Vagina (tissue), 2 donors: ENCODE results near the gene PDZD4. TPM values are rescaled to one million over a fixed set of nuclear protein-coding genes. Genes with fewer than 3 reads are reported as not detected.

Experiments used
- DNase-seq, 2 donors: peaks; one replicate each; pipeline ENCODE4 v3.0.0-alpha.2; 2017; ENCODE audit errors: extremely low spot score in 2 of 2
- H3K27ac ChIP-seq: fragments of 200-600 bp; sonication (generic); one replicate; pipeline ENCODE4 v1.5.1; 2019
- H3K27me3 ChIP-seq: fragments of 200-600 bp; sonication (generic); one replicate; pipeline ENCODE4 v1.5.1; 2019
- H3K36me3 ChIP-seq, 2 donors: fragments of 200-600 bp; sonication (generic); one replicate each; pipeline ENCODE4 v1.5.1; 2017 to 2019
- H3K4me1 ChIP-seq: fragments of 200-600 bp; sonication (generic); one replicate; pipeline ENCODE4 v1.5.1; 2019
- H3K4me3 ChIP-seq, 2 donors: fragments of 200-600 bp; sonication (generic); 1 replicate in 1 of 2; 2 replicates in 1 of 2; pipeline ENCODE4 v1.5.1; 2016 to 2019
- H3K9me3 ChIP-seq: fragments of 200-600 bp; sonication (generic); one replicate; pipeline ENCODE4 v1.5.1; 2019
- POLR2A ChIP-seq, 2 donors: fragments of 450-650 bp; IDR thresholded peaks; one replicate each; pipeline ENCODE4 v1.6.1; 2017; ENCODE audit warnings: antibody characterized with exemption in 2 of 2, mild to moderate bottlenecking in 2 of 2, moderate library complexity in 2 of 2
- POLR2AphosphoS5 ChIP-seq, 2 donors: sonication (generic); formaldehyde crosslinking; IDR thresholded peaks; one replicate each; pipeline ENCODE4 v1.9.0; 2017; ENCODE audit warnings: antibody characterized with exemption in 2 of 2, mild to moderate bottlenecking in 2 of 2, low read depth in 1 of 2; ENCODE audit not compliant: insufficient read depth in 1 of 2
- intact Hi-C: fragments of 100-400 bp; cut with DNase I; formaldehyde crosslinking; loops from one replicate; pipeline ENCODE4 v1.15.1; 2023
- total RNA-seq: library from RNA; depleted of rRNA; stranded (reverse); fragments of >200 nt; gene quantifications from one replicate; pipeline ENCODE4 v1.2.3, GENCODE V29; 2016
- TF ChIP-seq, protein P1 (sequence below), 3 experiments: fragments of 450-650 bp in 2 of 3; fragments of 200-600 bp in 1 of 3; sonication (generic) in 1 of 3; IDR thresholded peaks; one replicate each; pipeline ENCODE4 v1.5.1; 2017 to 2019; ENCODE audit warnings: antibody characterized with exemption in 3 of 3, mild to moderate bottlenecking in 2 of 3, moderate library complexity in 2 of 3

PDZD4 gene
- total RNA-seq, 1 donor from 2014 or later = 10.3 TPM

- DNase-seq = no peak
- Histone ChIP-seq H3K9me3 (no peaks in the 10 kb centered on the region), H3K27ac (no peak overlapping the region), H3K4me1 (no peaks in the 10 kb centered on the region), H3K4me3 (no peak overlapping the region), H3K27me3 (no peaks in the 10 kb centered on the region), H3K36me3 (no peaks in the 10 kb centered on the region)
- TF ChIP-seq POLR2A (IDR thresholded peaks at IDR 0.05) = no peak
- TF ChIP-seq, protein P1, sequence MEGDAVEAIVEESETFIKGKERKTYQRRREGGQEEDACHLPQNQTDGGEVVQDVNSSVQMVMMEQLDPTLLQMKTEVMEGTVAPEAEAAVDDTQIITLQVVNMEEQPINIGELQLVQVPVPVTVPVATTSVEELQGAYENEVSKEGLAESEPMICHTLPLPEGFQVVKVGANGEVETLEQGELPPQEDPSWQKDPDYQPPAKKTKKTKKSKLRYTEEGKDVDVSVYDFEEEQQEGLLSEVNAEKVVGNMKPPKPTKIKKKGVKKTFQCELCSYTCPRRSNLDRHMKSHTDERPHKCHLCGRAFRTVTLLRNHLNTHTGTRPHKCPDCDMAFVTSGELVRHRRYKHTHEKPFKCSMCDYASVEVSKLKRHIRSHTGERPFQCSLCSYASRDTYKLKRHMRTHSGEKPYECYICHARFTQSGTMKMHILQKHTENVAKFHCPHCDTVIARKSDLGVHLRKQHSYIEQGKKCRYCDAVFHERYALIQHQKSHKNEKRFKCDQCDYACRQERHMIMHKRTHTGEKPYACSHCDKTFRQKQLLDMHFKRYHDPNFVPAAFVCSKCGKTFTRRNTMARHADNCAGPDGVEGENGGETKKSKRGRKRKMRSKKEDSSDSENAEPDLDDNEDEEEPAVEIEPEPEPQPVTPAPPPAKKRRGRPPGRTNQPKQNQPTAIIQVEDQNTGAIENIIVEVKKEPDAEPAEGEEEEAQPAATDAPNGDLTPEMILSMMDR (IDR thresholded peaks at IDR 0.05) = no peak
- no peak for TF ChIP-seq POLR2AphosphoS5 (IDR thresholded peaks at IDR 0.05; ENCODE audit: insufficient read depth in 1 of 2, low read depth in 1 of 2)
- intact Hi-C loops = no loop called here
Measured at GRCh38 chrX:153755136-153755535, 75.2 kb downstream of the PDZD4 start.

Other genes with a start within 250 kb of the PDZD4 start
- 31.2 TPM for gene CCNQ, start 231.4 kb downstream of the PDZD4 start, total RNA-seq
- 0.74 TPM for gene DUSP9, start 183.3 kb downstream of the PDZD4 start, total RNA-seq
- gene PNCK, start 156.7 kb downstream of the PDZD4 start, total RNA-seq = 9.3 TPM
- 29.2 TPM for gene SLC6A8, start 142.6 kb downstream of the PDZD4 start, total RNA-seq
- 126 TPM for gene BCAP31, start 106.2 kb downstream of the PDZD4 start, total RNA-seq
- 11.0 TPM for gene ABCD1, start 105.7 kb downstream of the PDZD4 start, total RNA-seq
- gene PLXNB3, start 66.3 kb downstream of the PDZD4 start, total RNA-seq = 36.1 TPM
- 0.25 TPM for gene SRPK3, start 49.5 kb downstream of the PDZD4 start, total RNA-seq
- 118 TPM for gene IDH3G, start 36.2 kb downstream of the PDZD4 start, total RNA-seq
- 250 TPM for gene SSR4, start 35.9 kb downstream of the PDZD4 start, total RNA-seq
- 9.6 TPM for gene L1CAM, start 55.6 kb upstream of the PDZD4 start, total RNA-seq
- gene AVPR2, start 74.1 kb upstream of the PDZD4 start, total RNA-seq = 4.9 TPM
- gene ARHGAP4, start 95.7 kb upstream of the PDZD4 start, total RNA-seq = 36.6 TPM
- gene NAA10, start 104.5 kb upstream of the PDZD4 start, total RNA-seq = 66.8 TPM
- 4.2 TPM for gene RENBP, start 114.1 kb upstream of the PDZD4 start, total RNA-seq
- gene HCFC1, start 141.3 kb upstream of the PDZD4 start, total RNA-seq = 38.8 TPM
- 8.6 TPM for gene TMEM187, start 142.2 kb upstream of the PDZD4 start, total RNA-seq
- gene IRAK1, start 189.4 kb upstream of the PDZD4 start, total RNA-seq = 46.7 TPM